Measurements from ENCODE around the gene LCP1.
"Not testable (repeated sequence)": the region's sequence is repeated elsewhere in the genome, so short reads cannot be mapped to it uniquely, and the experiment has no call there.

The LCP1 gene

GRCh38 chr13:46181840-46182490, at the start of gene LCP1:
TSS of gene LCP1 (minus strand) at chr13:46182177. CDS start at chr13:46159662, 22,515 bp downstream.
- peak; percentile 48 to 71 for DNase-seq (ENCODE audit: low read depth in 2 of 2)

DNA sequence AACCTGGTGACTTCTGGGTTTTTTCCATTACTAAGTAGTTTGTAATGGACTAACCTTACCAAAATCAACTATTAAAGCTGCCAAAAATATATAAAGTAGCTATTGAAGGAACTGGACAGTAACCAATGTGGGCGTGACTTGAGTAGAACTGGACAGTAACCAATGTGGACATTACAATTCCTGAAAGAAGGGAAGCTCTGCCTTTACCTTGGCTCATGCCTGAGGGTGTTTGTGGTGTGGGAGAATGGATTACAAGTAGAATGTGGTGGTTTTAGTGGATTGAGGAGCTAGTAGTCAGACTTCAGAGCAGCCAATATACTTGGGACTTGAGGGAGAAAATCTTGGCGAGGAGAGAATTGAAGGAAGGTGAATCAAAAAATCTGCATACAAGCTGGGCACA, 47.3 kb upstream of the LCP1 start:
- no peak for DNase-seq (ENCODE audit: low read depth in 2 of 2)

GRCh38 chr13:46220234-46220633, 38.3 kb upstream of the LCP1 start:
- DNase-seq (ENCODE audit: low read depth in 2 of 2): not testable (repeated sequence)

DNA sequence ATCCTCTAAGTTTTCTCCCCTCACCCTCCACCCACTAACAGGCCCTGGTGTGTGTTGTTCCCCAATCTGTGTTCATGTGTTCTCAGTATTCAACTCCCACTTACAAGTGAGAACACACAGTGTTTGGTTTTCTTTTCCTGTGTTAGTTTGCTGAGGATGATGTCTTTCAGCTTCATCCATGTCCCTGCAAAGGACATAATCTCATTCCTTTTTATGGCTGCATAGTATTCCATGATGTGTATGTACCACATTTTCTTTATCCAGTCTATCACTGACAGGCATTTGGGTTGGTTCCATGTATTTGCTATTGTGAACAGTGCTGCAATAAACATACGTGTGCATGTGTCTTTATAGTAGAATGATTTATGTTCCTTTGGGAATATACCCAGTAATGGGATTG, 32.8 kb upstream of the LCP1 start:
- DNase-seq (ENCODE audit: low read depth in 2 of 2): not testable (repeated sequence)

DNA sequence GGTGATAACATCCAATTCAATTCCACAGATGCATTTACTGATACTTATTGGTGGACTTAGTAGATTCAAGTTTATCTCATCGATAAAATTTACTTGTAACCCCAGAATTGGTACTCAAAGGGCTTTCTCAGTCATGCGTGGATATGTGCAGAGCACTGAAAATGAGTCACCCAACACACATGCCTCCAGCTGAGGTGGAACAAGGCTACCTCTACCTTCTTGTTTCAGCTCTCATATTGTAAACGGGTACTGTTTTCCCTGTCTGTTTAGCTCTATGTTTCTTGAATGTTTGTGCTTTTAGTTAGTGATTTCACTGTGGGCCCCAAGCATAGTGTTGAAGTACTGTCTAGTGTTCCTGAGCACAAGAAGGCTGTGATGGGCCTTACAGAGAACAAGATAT, 31.3 kb upstream of the LCP1 start:
- no peak for DNase-seq (ENCODE audit: low read depth in 2 of 2)

DNA sequence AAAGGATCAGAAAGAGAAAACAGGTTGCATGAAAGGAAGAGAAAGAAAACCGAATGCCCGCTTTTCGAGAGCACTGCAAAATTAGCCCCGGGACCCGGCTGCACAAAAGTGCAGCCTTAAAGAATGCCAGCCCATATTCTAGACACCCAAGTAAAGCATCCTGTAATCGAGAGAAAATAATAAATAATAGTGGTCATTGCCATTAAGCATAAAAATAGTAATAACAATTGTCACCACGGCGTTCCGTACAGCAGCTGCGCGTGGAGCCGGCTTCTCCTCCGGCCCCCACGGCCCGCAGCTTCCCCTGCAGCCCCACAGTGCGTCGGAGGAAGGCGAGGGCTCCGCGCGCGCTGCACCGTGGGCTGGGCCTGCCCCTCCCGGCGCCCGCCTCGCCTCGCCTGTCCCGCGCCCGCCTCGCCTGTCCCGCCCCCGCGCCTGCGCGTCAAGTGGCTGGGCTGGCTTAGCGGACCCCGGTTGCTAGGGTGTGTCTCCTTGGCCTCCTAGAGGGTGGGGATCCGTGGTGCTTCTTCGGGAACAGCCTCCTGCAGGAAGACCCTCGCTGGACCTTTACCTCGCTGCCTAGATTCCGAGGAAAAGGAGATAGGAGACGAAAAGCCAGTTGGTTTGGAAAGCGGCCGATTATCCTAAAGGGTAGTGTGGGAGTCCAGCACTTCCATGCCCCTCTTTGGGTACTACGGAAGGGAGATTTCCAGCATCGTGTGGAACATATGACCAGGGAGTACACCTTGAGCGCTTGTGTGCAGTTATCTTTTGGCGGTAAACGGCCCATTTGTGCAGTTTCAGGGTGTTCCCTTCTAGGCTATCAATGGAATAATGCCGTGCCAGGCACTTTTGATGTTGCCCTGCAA, 29.7 kb upstream of the LCP1 start, which contains the start of gene LRRC63:
TSS of gene LRRC63 (plus strand) at position 446 of the 869 bp plus-strand sequence. CDS start 1,107 bp downstream, outside the sequence.
- peak; percentile 74 to 80 for DNase-seq (ENCODE audit: low read depth in 2 of 2)

GRCh38 chr13:46211116-46211482, 29.1 kb upstream of the LCP1 start:
- DNase-seq (ENCODE audit: low read depth in 2 of 2): no peak

DNA sequence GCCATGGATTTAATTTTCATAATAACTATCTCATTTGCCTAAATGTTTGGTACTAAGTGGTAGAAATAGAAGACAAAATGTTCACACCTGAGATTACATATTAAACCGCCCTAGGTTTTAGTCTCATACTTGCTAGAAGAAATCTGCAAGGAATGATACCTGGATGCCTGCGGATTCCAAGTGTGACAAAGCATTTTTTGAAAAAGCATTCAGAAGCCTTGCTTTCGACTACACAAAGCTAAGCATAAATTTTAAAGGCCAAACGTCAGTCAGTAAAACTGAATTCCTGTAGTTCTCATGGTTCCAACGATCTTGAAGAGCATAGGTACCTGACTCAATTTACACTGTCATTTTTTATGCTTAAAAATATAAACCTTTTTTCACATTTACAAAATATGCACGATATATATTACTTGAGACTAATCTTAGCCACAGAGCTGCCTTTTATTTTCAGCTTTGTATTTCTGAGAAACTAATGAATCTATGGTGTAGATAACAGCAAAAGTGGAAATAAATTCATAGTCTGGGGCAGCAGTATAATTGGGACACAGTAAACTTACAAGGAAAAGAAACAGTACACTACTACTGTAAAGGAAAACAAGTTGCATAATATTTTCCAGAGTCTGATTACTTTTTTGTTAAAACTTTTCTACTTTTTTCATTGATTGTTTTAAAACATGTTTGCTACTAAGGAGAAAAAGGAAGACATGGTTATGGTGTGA, 28.5 kb upstream of the LCP1 start:
- DNase-seq (ENCODE audit: low read depth in 2 of 2): no peak

GRCh38 chr13:46207828-46208227, 25.9 kb upstream of the LCP1 start:
- no peak for DNase-seq (ENCODE audit: low read depth in 2 of 2)

- no peak for DNase-seq (ENCODE audit: low read depth in 2 of 2)
Observed at GRCh38 chr13:46206143-46206542, 24.2 kb upstream of the LCP1 start.

GRCh38 chr13:46202966-46203365, 21.0 kb upstream of the LCP1 start:
- no peak for DNase-seq (ENCODE audit: low read depth in 2 of 2)

GRCh38 chr13:46202188-46202795, 20.3 kb upstream of the LCP1 start:
- no peak for DNase-seq (ENCODE audit: low read depth in 2 of 2)

DNA sequence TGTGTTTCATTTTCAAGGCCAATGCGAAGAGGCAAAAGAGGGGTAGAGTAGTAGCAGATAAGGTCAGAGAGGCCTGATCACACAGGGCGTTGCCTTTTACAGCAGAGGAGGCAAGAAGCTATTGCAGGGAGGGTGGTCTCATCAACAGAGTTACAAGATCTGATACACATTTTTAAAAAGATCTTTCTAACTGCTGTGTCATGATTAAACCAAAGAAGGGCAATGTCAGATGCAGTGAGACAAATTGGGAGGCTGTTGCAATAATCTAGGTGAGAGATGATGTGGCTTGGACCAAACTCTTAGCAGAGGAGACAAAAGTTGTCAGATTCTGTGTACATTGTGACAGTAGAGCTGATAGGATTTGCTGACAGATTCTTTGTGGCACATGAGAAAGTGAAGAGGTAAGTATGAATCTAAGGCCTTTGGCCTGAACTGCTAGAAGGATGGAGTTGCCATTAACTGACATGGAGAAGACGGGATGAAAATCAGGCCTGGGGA, 16.8 kb upstream of the LCP1 start:
- DNase-seq (ENCODE audit: low read depth in 2 of 2): no peak

DNA sequence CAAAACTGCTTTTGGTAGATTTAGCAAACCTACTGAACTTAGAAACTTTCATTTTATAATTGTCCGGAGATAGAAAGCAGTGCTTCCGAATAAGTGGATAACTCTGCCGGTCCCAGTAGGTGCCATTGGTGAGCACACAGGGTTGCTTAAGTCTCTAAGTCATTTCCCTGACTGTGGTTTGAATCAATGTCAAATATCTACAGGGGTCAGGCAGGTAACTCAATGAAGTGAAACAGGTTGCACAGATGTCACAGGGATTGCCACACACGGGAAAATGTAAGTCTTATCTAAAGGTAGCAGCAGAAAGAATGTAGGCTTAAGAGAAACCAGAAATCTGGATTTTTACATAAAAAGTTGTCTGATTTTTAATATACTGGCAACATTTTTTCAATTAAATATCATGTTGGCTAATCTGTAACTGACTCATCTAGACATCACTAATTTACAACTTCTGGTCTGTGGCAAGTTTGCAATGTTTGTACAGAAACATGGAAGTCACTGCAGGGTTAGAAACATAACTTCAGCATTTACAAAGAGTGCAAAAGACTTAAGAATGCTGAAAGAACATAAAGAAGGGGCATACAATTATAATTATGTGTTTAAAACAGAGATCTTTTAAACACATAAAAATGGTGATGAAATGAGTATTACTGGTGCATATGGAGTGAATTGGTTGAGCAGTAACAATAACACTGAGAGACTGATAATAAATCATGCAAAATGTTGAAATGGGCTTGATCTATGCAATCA, 15.5 kb upstream of the LCP1 start:
- no peak for DNase-seq (ENCODE audit: low read depth in 2 of 2)

DNA sequence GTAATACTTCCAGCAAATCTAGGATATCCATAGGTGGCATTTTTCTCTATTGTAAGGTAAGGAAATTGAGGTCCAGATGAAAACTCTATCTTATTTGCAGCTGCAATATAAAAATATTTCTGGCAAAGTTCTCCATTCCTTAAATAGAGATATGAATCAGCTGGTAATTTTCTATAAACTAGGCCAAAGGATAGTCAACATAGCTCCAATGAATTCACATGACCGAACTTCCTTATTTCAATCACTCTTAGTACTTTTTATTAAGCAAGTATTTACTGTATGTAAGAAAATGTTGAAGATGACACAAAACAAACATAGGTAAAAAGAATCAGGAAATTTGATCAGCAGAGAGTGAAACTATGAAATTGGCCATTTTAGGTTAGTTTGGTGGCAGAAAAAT, 13.0 kb upstream of the LCP1 start:
- DNase-seq (ENCODE audit: low read depth in 2 of 2): no peak

DNA sequence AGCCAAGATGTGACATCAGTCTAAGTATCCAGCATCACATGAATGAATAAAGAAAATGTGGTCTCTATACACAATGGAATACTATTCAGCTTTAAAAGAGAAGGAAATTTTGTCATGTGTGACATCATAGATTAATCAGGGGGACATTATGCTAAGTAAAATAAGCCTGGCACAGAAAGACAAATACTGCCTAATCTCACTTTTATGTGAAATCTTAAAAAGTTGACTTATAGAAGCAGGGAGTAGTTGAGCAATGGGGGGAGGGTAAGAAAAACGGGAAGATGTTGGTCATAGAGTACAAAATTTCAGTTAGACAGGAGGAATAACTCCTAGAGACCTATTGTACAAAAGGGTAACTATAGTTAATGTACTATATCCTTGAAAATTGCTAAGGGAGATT, 10.4 kb upstream of the LCP1 start:
- DNase-seq (ENCODE audit: low read depth in 2 of 2): no peak

DNA sequence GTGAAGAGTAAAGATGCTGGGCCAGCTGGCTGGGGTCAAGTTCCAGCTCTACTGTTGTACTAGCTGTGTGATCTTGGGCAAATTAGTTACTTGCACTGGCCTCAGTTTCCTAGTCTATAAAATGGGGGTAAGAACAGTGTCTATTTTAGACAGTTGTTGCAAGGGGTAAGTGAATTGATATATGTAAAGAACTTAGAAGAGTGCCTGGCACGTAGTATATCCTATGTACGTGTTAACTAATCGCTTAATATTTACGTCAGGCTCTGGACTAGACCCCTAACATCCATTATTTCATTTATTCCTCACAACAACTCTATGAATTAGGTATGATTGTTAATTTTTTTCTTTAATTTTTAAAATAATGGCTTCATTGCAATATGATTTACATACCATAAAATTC, 3.7 kb upstream of the LCP1 start:
- DNase-seq (ENCODE audit: low read depth in 2 of 2): no peak

GRCh38 chr13:46184277-46184699, 2.3 kb upstream of the LCP1 start:
- peak; percentile 68 to 73 for DNase-seq (ENCODE audit: low read depth in 2 of 2)

GRCh38 chr13:46183018-46183946, 1.3 kb upstream of the LCP1 start:
- DNase-seq (ENCODE audit: low read depth in 2 of 2): no peak

DNA sequence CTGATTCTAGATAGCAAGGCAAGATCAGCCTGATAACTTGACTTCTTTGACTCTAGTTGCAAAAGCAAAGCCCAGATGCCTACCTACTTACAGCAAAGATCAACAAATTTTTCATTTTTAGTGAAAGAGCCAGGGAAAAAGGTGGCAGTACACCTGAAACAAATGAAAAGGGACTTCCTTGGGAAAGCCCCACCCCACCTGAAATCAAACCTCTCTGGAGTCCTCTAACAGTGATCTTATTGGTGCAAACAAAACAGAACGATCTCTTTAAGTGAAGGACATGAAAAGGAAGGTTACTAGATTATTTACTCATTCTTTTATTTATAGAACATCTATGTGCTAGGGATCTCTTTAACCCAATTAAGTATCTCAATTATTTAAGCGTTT, 507 bp upstream of the LCP1 start:
- no peak for DNase-seq (ENCODE audit: low read depth in 2 of 2)

Data from stimulated activated CD4-positive, alpha-beta T cell treated with anti-CD3 and anti-CD28 coated beads, Interleukin-4, amount 100 ng/mL, for 48 hours (primary cell).